GM12874 (cell line): ENCODE measurements around the gene MBNL2.

ENCODE experiments used
- TF ChIP-seq, protein P1 (sequence below): IDR thresholded peaks from 2 replicates; pipeline ENCODE4 v1.5.1; 2011; ENCODE audit warnings: low read depth, mild to moderate bottlenecking, control low read depth, low read length, moderate library complexity; ENCODE audit not compliant: insufficient read depth

The MBNL2 gene

DNA sequence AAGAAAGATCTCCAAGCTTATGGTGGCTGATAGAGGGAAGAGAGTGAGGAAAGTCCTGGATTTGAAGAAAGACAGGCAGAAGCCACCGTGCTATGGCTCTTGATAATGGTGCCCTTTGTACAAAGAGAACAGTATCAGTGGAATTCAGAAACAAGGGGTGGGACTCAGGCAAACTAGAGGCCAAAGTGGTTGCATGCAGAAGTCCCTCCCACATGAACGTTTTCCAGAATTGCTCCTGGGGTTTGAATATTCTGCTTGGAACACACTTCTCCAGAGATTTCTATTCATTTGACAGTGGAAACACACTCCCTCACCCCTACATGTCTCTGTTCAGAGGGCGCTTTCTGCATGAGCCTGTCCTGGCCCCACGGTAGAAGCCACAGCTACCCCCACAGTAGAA is 10.1 kb upstream of the MBNL2 start:
- TF ChIP-seq, protein P1, sequence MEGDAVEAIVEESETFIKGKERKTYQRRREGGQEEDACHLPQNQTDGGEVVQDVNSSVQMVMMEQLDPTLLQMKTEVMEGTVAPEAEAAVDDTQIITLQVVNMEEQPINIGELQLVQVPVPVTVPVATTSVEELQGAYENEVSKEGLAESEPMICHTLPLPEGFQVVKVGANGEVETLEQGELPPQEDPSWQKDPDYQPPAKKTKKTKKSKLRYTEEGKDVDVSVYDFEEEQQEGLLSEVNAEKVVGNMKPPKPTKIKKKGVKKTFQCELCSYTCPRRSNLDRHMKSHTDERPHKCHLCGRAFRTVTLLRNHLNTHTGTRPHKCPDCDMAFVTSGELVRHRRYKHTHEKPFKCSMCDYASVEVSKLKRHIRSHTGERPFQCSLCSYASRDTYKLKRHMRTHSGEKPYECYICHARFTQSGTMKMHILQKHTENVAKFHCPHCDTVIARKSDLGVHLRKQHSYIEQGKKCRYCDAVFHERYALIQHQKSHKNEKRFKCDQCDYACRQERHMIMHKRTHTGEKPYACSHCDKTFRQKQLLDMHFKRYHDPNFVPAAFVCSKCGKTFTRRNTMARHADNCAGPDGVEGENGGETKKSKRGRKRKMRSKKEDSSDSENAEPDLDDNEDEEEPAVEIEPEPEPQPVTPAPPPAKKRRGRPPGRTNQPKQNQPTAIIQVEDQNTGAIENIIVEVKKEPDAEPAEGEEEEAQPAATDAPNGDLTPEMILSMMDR, result no peak

DNA sequence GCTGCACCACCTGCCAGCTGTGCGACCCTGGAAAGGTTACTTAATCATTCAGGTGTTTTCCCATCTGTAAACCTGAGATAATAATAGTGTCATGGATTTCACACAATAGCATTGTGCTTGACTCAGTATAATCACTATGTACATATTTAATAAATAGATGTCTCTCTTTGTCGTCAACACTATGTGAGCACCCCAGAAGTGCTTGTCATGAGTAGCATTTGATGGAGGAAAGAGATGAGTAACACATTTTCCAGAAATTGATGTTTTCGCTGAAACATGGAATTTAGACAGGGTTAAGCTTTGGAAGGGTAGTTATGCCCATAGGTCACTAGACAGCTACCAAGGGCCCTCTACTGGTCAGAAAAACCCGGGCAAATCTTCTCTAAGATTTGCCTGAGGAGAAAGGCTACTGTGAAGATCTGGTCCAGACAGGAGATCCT is 9.5 kb upstream of the MBNL2 start:
- TF ChIP-seq, protein P1, result peak; percentile 45

DNA sequence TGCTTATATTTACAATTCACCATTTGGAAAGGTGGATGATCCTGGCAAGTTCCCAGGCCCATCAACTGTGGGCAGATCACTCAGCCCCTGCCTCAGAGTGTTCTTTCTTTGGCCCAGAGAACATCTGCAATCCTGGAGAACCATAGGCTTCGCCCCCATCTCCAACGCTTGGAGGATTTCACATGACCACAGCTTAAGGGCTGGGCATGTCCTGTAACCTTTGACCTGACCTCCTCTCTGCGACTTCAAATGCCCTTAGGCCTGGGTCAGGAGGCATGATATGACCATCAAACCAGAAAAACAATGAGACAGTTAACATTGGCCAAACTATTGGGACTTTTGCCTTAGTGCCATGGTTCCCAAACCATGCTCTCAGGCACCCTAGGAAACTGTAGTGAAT is 7.2 kb upstream of the MBNL2 start:
- TF ChIP-seq, protein P1, result no peak

DNA sequence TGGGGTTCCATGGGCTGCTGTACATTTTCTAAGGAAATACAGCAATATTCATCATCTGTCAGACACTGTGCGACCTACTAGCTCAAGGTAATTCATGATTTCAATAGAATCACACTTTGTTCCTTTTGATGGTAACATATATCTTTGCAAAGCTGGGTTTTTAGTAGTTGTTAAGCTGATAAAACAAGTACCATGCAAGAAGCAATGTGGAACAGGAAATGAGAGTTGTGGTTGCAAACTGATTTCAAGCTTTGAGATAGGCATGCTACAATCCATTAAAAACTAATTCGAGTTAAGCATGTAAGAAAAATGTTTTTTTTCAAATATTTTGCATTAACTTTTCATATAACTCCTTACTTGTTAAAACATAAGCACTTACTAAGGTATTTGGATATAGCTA is 6.8 kb upstream of the MBNL2 start:
- TF ChIP-seq, protein P1, result no peak

DNA sequence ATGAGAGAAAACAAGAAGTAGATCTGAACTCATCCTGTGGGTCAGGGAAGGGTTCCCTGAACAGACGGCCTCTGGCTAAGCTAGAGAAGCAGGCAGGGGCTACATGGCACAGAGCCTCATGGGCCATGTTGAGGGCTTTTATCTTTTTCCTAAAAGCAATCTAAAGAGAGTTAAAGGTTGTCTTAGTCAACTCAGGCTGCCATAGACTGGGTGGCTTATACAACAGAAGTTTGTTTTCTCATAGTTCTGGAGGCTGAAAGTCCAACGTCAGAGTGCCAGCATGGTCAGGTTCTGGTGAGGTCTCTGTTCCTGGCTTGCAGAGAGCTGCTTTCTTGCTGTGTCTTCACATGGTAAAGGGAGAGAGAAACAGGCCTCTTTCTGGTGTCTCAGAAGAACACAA is 2.9 kb upstream of the MBNL2 start:
- TF ChIP-seq, protein P1, result no peak

DNA sequence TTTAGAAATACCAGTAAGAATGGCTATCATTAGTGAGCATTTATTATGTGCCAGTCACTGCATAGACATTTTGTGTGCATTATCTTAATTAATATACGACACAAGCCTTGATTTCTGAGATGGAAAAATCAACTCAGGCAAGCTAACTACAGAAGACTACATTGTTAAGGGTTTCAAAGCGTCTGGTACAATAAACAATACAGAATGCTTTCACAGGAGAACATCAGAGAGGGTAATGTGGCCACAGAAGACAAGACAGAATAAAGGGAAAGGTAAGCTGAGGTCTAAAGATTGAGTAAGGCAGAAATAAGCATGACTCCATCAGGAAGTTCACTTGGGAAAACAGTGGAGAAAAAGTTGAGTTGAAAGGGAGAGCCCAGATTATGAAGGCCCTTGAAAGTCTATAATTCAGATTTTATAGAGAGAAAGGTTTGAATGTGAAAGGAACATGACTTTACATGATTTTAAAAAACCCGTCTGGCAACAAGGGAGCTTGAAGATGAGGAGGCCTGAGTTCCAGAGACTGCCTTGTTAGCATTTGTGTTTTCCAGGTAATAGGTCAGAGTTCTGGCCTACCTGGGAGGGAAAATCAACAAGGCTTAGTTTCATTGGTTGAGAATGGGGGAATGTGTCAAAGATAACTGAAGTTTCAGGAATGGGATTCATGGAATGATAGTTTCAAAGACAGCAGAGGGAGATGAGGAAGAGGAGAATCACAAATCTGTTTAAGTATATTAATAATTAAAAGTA is 1.8 kb upstream of the MBNL2 start:
- TF ChIP-seq, protein P1, result no peak

DNA sequence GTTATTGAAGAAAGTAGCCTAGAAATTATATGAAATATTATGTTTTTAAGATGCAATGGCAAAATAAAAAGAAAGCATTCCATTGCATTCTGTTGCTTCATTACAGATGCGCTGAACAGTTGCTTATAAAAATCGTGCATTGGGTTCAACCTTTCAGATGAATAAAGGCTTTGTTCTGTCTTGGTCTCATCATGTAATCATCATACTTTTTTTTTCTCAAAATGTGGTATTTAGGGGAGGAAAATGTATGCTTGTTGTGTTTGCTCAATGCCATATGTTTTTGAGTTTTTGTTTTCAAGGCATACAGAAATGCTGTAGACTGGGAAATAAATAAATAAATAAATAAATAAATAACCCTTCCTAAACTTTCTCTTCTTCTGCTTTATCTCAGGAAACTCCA is 1.1 kb upstream of the MBNL2 start:
- TF ChIP-seq, protein P1, result no peak

DNA sequence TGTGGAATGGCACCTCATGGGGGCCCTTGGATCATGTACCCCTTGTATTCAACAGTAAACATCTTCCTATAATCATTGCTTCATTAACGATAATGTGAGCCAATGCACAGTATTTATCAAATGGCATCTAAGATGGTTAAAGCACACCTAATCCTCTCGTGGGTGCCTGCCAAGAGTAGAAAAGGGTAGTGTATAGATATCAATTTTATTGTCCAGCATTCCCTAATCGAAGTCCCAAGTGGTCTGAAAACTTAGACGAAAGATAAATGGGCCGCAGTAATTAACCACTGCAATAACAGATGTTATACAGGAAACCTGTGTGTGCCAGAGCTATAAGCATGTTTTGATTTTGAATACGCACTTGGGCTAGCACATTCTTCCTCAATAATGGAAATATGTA is 667 bp upstream of the MBNL2 start:
- TF ChIP-seq, protein P1, result no peak
